Activated gamma-delta T cell treated with anti-CD3 and anti-CD28 coated beads, Interleukin-2, amount 50 U/mL, for 16 hours (primary cell): Measurements from ENCODE around the gene HECTD4.

Experiments used
- DNase-seq: peaks from one replicate; pipeline ENCODE4 v3.0.0-alpha.2; 2020; ENCODE audit warnings: low read depth

HECTD4 gene

DNA sequence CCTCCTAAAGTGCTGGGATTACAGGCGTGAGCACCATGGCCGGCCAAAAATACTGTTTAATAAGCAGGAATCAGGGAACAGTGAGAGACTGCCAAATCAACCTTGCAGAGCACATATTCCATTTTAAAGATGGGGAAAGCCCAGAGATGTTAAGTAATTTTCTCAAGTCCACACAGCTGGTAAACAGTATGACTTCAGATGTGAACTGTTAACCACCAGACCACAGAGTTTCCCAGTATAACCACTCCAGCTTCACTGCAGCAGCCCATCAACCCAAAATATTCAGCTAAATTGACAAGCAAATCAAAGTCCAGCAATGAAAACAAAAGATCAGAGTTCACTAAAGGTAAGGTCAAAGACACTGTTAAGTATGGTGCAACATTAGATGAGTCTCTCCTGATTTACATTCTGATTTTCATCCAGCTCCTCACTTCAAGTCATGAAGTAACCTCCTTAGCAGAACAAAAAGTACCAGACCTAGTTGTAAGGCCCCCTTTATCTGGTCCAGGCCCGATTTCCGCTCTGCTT lies 174.8 kb downstream of the HECTD4 start:
- DNase-seq, result no peak

DNA sequence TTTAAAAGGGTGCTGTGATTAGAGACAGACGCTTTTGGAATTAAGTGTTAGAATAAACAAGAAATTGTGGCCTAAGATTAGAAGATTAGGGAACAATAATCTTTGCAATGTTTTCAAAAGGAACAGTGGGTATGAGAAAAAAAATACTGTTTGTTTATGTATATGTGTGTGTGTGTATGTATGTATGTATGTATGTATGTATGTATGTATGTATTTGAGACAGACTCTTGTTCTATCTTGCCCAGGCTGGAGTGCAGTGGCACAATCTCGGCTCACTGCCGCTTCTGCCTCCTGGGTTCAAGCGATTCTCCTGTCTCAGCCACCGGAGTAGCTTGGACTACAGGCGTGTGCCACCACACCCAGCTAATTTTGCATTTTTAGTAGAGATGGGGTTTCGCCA lies 175.3 kb downstream of the HECTD4 start:
- DNase-seq, result no peak

DNA sequence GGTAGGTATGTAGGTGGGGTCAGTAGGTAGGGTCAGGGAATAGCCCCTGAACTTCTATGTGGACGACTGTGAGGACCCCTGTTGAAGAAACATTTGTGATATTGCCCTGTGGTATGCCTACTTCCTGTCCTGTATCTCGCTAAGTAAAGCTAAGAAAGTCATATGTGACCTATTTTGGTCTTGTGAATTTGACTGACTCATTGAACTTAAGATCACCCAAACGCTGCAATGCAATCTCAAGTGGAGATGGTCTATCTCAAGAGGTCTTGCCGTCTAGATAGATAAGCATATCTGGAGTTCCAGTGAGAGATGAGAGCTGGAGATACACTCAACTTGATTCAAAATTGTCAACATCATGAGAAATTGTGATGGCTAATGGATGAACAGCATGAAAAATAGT lies 183.1 kb downstream of the HECTD4 start:
- DNase-seq, result no peak

- peak; percentile 14 for DNase-seq
Observed at GRCh38 chr12:112198120-112198733, 184.0 kb downstream of the HECTD4 start.

GRCh38 chr12:112196196-112196875 lies 185.9 kb downstream of the HECTD4 start:
- no peak for DNase-seq

GRCh38 chr12:112194601-112195247 lies 187.5 kb downstream of the HECTD4 start:
- no peak for DNase-seq

DNA sequence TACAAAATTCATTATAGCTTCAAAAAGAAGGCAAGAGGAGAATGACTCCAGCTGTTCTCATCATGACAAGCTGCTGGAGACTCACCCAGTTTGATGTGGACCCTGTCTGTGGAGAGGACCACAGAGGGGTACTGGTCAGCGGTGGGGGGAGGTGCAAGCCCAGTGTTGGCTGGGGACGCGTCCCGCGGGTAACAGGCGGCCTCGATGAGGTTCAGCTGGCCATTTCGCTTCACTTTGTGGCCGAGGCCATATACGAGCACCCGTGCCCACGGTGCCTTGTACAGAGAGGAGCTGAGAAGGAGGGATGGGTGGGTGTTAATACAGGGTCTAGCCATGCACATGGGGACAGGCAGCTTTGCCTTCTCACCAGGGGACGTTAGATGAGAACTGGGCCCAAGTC lies 189.8 kb downstream of the HECTD4 start:
- DNase-seq, result no peak

GRCh38 chr12:112191840-112192321 lies 190.3 kb downstream of the HECTD4 start:
- no peak for DNase-seq

DNA sequence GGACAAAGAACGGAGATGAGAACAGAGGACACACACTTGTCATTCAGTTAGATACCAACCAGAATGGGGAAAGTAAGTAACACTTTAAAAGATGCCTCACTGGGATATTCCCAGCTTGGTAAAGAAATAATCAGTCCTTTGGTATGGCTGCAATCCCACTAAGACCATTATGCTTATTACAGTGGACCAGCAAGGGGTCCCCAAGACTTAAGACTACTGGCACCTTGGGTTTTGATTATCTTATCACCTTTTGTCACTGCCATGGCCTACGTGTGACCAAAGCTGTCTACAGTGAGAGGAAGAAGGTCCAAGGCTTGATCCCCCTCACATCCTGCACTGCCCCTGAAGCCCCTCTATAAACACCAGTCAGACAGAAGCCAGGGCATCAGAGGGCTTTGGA lies 191.0 kb downstream of the HECTD4 start:
- no peak for DNase-seq

DNA sequence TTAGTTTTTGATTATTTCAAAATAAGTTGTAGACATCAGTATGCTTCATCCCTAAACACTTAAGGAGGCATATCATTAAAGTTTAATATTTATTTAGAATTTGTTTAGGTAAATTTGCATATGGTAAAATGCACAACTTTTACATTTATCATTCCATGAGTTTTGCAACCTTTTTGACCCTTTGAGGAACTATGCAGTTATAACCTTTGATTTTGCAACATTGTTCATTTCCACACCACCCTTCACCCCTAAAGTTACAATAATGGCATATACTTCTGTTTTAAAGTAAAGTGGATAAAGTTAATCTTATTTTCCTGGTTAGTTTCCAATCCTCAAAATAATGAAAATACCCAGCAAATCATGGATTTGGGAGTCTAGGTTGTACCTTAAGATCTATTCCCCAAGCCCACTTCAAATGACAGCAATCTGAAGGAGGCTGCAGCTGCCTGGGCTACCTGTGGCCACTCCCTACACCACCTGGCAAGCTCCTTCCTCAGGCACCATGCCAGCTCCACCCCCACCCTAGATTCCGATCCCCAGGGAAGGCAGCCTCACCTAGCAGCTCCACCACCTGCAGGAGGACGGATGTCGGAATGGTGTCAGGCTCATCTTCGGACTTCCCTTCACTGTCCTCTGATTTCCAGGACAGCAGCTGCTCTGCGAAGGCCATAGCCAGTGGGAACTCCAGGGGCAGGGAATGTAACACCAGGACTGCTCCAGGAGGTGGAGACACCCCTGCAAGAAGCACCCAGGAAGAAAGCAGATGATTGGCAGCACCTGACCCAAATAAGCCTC lies 191.8 kb downstream of the HECTD4 start:
- DNase-seq, result no peak

DNA sequence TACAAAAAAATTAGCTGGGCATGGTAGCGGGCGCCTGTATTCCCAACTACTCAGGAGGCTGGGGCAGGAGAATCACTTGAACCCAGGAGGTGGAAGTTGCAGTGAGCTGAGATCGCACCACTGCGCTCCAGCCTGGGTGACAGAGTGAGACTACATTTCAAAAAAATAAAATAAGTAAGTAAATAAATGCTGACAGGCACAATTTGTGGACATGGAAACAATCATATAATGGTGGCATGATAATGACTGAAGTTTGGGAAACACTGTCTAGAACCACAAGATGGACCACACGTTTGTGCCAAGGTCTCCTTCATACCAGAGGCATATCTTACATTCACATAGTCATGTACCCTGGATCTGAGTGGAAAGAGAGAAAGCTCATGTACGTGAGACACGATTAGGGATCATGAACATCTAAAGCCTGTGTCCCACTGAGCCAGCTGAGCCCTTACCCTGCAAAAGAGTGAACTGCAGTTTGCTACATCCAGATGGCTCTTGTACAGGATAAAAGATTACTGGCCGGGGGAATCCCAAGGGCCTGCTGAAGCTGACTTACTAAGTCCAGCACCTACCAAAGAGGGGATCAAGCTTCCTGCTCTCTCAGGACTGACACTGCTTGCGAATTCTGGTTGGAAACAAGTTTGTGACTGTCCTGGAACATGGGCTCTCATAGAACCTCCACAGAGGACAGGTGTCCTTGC lies 194.0 kb downstream of the HECTD4 start:
- DNase-seq, result no peak

GRCh38 chr12:112185093-112185923 lies 196.9 kb downstream of the HECTD4 start:
- DNase-seq, result no peak

- DNase-seq, result no peak
Observed at GRCh38 chr12:112184056-112184887, 198.0 kb downstream of the HECTD4 start.

DNA sequence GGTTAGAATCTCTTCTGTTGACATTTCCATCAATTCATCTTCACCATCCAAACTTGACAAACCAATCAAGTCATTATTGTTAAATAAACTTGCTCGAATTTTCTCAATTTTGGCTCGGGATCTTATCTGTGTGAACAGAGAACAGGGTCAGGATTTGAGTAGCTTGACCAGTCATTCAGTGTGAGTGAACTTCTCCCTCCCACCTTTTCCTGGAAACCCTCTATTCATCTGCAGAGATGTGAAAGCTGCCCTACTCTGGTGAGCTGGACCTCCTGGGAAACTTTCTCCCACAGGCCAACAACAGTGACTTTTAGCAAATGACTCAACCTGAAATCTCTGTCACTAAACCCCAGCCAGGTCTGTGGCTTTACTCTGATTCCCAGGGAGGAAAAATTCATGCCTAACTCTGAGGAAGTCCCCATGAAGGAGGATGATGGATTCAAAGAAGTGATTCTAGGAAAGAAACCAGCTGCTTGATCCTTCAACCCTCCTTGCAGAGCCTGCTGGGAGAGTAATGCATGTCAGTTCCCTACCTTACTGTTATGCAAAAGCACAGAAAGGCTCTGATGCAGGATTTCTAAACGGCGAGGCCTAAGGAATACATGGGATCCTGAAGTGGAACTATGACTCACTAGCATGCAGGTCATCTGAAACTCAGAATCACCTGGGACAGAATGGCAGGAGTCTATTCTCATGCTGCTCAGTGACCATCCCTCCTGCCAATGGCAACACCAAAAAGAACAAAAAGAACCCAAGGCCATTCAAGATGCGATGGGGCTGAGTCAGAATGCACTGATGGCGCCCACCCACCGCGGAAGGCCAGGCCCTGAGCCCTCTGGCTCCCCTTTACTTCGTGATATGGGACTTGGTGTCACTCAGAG lies 198.8 kb downstream of the HECTD4 start:
- DNase-seq, result no peak

- no peak for DNase-seq
Observed at GRCh38 chr12:112182499-112182898, 199.7 kb downstream of the HECTD4 start.

DNA sequence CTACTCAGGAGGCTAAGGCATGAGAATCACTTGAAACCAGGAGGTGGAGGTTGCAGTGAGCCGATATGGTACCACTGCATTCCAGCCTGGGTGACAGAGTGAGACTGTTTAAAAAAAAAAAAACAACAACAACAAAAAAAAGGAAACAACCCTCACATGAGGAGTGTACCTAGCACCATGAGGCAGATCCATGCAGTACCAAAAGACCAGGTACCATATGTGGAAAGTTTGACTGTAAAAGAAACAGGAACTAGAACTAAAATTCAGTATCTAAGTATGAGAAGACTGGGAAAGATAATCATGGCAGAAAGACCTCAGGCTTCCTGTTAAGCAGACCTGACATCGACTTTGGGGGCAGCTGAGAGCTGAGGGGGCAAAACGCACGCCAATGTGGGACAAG lies 201.8 kb downstream of the HECTD4 start:
- DNase-seq, result no peak

GRCh38 chr12:112179916-112180315 lies 202.3 kb downstream of the HECTD4 start:
- no peak for DNase-seq

GRCh38 chr12:112179341-112179740 lies 202.9 kb downstream of the HECTD4 start:
- no peak for DNase-seq

DNA sequence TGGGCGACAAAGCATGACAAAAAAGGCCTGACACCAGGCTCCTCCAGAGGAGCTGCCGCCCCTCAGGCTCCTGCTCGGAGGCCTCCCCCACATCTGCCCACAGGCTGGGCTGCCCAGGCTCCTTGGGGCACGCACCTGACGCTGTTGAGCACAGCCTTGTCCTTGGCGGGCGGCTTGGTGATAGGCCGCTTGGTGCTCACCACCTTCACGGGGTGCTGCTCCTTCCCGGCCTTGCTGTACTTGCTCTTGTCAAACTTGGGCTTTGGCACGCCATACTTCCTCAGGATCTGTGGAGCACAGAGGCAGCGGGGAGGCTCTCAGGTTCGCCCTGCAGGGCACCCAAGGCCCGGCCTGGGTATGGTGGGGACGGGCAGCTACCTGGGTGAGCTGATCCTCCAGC lies 203.4 kb downstream of the HECTD4 start:
- no peak for DNase-seq
